ENCODE measurements around the gene DTNA.

The DTNA gene

DNA sequence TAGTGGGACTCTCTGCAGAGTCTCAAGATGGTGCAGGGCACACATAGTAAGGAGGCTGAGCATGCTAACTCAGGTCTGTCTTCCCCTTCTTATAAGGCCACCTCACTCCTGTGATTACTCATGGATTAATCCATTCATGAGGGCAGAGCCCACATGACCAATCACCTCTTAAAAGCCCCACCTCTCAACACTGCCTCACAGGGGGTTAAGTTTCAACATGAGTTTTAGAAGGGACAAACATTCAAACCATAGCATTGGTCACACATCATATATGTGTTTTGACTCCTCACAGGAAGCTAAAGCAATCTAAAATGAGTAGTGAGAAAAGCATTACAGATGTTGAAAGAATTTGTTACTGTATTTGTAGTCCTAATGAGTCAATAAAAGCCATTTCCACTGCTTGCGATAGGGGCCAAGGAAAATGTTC, 57.5 kb downstream of the DTNA start:
- peak; percentile 24 for DNase-seq (ENCODE audit: extremely low read depth, low read depth)
- TF ChIP-seq, protein P1, sequence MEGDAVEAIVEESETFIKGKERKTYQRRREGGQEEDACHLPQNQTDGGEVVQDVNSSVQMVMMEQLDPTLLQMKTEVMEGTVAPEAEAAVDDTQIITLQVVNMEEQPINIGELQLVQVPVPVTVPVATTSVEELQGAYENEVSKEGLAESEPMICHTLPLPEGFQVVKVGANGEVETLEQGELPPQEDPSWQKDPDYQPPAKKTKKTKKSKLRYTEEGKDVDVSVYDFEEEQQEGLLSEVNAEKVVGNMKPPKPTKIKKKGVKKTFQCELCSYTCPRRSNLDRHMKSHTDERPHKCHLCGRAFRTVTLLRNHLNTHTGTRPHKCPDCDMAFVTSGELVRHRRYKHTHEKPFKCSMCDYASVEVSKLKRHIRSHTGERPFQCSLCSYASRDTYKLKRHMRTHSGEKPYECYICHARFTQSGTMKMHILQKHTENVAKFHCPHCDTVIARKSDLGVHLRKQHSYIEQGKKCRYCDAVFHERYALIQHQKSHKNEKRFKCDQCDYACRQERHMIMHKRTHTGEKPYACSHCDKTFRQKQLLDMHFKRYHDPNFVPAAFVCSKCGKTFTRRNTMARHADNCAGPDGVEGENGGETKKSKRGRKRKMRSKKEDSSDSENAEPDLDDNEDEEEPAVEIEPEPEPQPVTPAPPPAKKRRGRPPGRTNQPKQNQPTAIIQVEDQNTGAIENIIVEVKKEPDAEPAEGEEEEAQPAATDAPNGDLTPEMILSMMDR (IDR thresholded peaks at IDR 0.05; ENCODE audit: low read depth, low read length), result no peak

DNA sequence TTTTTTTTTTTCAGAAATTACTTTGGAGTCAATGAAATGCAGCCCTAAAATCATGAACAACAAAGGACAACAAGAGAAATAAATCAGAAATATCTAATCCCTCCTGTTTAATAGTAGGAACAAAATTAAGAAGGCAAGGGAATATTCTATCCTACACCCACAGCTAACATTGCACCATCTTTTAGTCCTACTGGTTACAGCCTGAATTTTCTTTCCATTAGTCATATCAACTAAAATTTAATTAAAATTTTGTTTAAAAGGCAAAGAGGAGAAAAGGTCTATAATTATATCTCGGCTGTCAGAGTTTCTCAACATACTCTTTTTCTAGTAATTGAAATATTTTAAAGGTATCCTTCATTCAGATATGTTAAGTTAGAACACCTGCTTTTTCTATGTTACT, 61.9 kb downstream of the DTNA start:
- TF ChIP-seq, protein P1 (IDR thresholded peaks at IDR 0.05; ENCODE audit: low read depth, low read length), result no peak
- no peak for DNase-seq (ENCODE audit: extremely low read depth, low read depth)

DNA sequence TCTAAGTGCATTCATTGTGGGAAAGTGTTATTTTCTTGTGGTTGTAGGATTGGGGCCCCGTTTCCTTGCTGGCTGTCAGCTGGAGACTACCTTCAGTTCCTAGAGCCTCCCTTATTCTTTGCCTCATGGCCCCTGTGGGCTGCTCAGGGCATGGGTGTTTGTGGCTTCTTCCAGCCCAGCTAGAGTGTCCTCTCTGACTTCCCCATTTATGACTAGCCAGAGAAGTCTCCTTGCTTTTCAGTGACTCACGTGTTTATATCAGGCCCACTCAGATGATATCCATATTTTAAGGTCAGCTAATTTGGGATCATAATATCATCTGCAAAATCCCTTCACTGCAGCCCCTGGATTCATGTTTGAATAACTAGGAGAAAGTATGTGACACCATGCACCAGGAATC, 62.8 kb downstream of the DTNA start:
- no peak for DNase-seq (ENCODE audit: extremely low read depth, low read depth)

DNA sequence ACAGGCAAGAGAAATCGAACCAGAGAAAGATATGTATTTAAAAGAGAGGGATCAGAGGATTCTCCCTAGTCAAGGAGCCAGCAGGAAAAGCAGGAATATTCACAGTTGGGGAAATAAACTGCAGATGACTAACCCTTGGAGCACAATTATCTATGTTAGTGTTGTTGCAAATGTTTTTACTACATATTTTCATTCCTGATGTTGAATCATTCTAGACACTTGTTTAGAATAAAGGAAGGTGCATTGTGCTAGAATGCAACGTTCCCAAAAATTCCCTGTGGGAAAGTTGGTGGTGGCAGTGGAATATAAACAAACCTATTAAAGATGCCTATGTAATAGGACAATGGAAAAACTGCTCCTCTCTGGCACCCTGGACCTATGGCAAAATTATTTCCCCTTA, 63.3 kb downstream of the DTNA start:
- DNase-seq (ENCODE audit: extremely low read depth, low read depth), result no peak
- TF ChIP-seq, protein P1 (IDR thresholded peaks at IDR 0.05; ENCODE audit: low read depth, low read length), result no peak

More for the DNA sequence above, 62.8 kb downstream of the DTNA start:
- TF ChIP-seq, protein P1 (IDR thresholded peaks at IDR 0.05; ENCODE audit: low read depth, low read length), result no peak

DNA sequence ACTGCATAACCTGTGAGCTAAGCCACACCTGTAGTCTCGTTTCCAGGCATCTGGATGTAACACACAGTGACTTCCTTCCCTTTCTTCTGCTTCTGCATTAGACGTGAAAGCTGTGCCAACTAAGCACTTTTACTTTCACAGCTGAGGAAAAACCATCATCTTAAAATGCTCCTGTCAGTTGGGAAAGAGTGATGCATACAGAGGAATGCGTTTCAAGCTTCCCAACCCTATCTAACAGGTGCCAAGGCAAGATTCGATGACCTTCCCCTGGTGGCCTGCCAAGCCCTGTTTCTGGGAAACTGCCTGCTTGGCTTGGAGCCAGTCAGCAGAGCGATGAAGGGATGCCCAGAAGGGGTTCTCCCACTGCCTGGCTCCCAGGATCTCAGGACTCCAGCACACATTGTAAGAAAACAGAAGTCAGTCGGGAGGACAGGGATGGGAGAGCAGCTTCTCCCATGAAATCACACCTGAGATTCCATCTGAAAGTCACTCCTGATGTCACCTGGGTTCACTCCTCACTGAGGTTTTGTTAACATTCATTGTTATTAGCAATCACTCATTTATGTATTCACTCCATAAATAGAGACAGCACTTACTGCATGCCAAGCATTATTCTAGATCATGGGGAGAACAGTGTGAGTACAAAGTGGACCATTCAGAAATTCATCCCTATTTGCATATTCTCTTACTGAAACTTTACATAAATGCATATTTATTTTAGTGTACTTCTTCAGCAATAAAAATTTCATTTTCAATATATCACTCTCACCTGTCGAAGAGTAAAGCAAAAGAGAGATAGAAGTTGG, 64.1 kb downstream of the DTNA start:
- peak; percentile 24 for DNase-seq (ENCODE audit: extremely low read depth, low read depth)
- TF ChIP-seq, protein P1 (IDR thresholded peaks at IDR 0.05; ENCODE audit: low read depth, low read length), result no peak

DNA sequence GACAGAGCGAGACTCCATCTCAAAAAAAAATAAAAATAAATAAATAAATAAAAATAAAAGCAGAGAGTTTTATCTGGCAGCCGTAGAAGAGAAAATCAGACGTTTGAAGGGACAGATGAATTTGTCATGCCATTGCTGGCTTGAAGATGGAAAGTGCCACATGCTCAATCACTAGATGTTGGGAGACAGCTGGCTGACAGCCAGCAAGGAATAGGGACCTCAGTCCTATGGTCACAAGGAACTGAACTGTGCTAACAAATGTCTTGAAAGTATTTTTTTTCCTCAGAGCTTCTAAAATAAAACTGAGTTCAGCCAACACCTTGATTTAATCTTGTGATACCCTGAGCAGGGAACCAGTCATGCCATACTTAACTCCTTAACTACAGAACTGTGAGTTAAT, 65.4 kb downstream of the DTNA start:
- TF ChIP-seq, protein P1 (IDR thresholded peaks at IDR 0.05; ENCODE audit: low read depth, low read length), result no peak
- DNase-seq (ENCODE audit: extremely low read depth, low read depth), result no peak

DNA sequence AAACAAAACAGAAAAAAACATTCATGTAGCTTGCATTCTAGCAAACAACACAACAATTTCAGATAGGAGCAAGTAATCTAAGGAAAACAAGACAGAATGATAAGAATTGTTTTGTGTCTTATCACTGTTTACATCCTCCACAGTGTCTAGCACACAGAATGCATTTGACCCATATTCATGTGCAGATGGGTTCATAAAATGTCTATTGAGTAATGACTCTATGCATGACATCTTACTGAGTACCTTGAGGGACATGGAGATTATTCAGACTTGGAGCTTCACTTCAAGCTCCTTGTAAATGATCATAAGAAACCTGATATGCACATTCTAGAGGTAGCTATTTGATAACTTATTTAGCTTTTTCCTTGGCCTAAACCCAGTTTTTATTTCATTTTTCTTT, 69.0 kb downstream of the DTNA start:
- DNase-seq (ENCODE audit: extremely low read depth, low read depth), result no peak
- TF ChIP-seq, protein P1 (IDR thresholded peaks at IDR 0.05; ENCODE audit: low read depth, low read length), result no peak

All from AG09319 (cell line).